GM10248 (cell line): ENCODE data around the gene APOLD1.

Experiments used
- CTCF ChIA-PET: fragments of 300-600 bp; sonication (Branson Sonifier 250); formaldehyde crosslinking; extraction: SDS; loops from one replicate; lab custom pipeline; 2021; ENCODE audit warnings: antibody characterized with exemption; lab: Yijun Ruan, JAX
- POLR2A ChIA-PET: fragments of 350-650 bp; sonication (Branson Sonifier 250); formaldehyde crosslinking; extraction: SDS; loops from one replicate; lab custom pipeline; 2020; ENCODE audit warnings: antibody characterized with exemption; lab: Yijun Ruan, JAX
- DNase-seq: peaks from one replicate; pipeline ENCODE4 v3.0.0; 2012; ENCODE audit errors: extremely low spot score
- CTCF ChIP-seq: IDR thresholded peaks from 2 replicates; pipeline ENCODE4 v1.5.1; 2012; ENCODE audit warnings: mild to moderate bottlenecking, low read depth; ENCODE audit errors: extremely low read depth, missing control alignments, control extremely low read depth

Gene APOLD1

GRCh38 chr12:12839873-12840579 is 54.6 kb downstream of the APOLD1 start:
- ChIA-PET POLR2A (no interaction called here), CTCF (no interaction called here)
- no peak for TF ChIP-seq CTCF
- DNase-seq = no peak

GRCh38 chr12:12840580-12840899 is 55.1 kb downstream of the APOLD1 start:
- ChIA-PET POLR2A (no interaction called here), CTCF (no interaction called here)
- no peak for TF ChIP-seq CTCF
- no peak for DNase-seq
